H1 (cell line): ENCODE results near the gene UQCC3. TPM values are rescaled to one million over a fixed set of nuclear protein-coding genes. Genes with fewer than 3 reads are reported as not detected.

Experiments
- CTCF ChIA-PET: fragments of 300-600 bp; sonication (Branson Sonifier 250); formaldehyde crosslinking; loops from one replicate; lab custom pipeline; 2021; ENCODE audit not compliant: partially characterized antibody; lab: Charles Lee
- POLR2A ChIA-PET: fragments of 300-600 bp; sonication (Branson Sonifier 250); formaldehyde crosslinking; loops from one replicate; lab custom pipeline; 2021; ENCODE audit warnings: inconsistent platforms; ENCODE audit not compliant: partially characterized antibody; lab: Charles Lee
- DNase-seq, 2 experiments: peaks; one replicate each; pipeline versions ENCODE4 v3.0.0 to v3.0.0-alpha.2; 2010 to 2022; ENCODE audit warnings: low spot score in 2 of 2, low read depth in 1 of 2, mixed read lengths in 1 of 2
- FAIRE-seq: peaks from 2 replicates; lab custom pipeline; 2011; peaks lifted over from hg19 to GRCh38; lab: Jason Lieb, UNC
- H2AFZ ChIP-seq: 2 replicates; pipeline ENCODE4 v1.8.1; 2012; ENCODE audit warnings: low read length, inconsistent platforms
- H2AK5ac ChIP-seq: 2 replicates; pipeline ENCODE4 v1.6.1; 2013; ENCODE audit warnings: low read depth, low read length
- H2BK120ac ChIP-seq: replicated peaks from 2 replicates; pipeline ENCODE3; 2013; ENCODE audit warnings: low read depth, low read length, inconsistent platforms
- H2BK12ac ChIP-seq: 2 replicates; pipeline ENCODE4 v1.6.1; 2013; ENCODE audit warnings: low read depth, low read length
- H2BK15ac ChIP-seq: 2 replicates; pipeline ENCODE4 v1.6.1; 2013; ENCODE audit warnings: low read length
- H2BK20ac ChIP-seq: 2 replicates; pipeline ENCODE4 v1.6.1; 2013; ENCODE audit warnings: low read length
- H2BK5ac ChIP-seq: 2 replicates; pipeline ENCODE4 v1.6.1; 2013; ENCODE audit warnings: low read depth, low read length
- H3K14ac ChIP-seq: 2 replicates; pipeline ENCODE4 v1.6.1; 2013; ENCODE audit warnings: inconsistent platforms; ENCODE audit not compliant: insufficient read length
- H3K18ac ChIP-seq: 2 replicates; pipeline ENCODE4 v1.6.1; 2013; ENCODE audit warnings: low read length; ENCODE audit errors: extremely low read depth
- H3K23ac ChIP-seq: 2 replicates; pipeline ENCODE4 v1.6.1; 2013; ENCODE audit warnings: inconsistent platforms; ENCODE audit not compliant: insufficient read length
- H3K23me2 ChIP-seq: 2 replicates; pipeline ENCODE4 v1.6.1; 2013; ENCODE audit warnings: low read depth, low read length
- H3K27ac ChIP-seq: 2 replicates; pipeline ENCODE4 v1.6.1; 2011; ENCODE audit warnings: low read depth, low read length, inconsistent platforms
- H3K27me3 ChIP-seq, 4 experiments: replicated peaks in 1 of 4; 1 replicate in 1 of 4; 2 replicates in 3 of 4; pipeline versions ENCODE4 v1.6.1 to v1.8.1; 2011 to 2013; ENCODE audit warnings: low read length in 3 of 4, mild to moderate bottlenecking in 3 of 4, inconsistent platforms in 2 of 4, mixed read lengths in 2 of 4, moderate library complexity in 1 of 4; ENCODE audit not compliant: control insufficient read depth in 3 of 4, insufficient read depth in 3 of 4; ENCODE audit errors: extremely low read depth in 1 of 4
- H3K36me3 ChIP-seq, 4 experiments: 2 replicates each; pipeline versions ENCODE4 v1.6.1 to v1.8.1; 2011 to 2013; ENCODE audit warnings: mild to moderate bottlenecking in 4 of 4, low read length in 3 of 4, moderate library complexity in 2 of 4, control low read depth in 1 of 4, inconsistent platforms in 1 of 4; ENCODE audit not compliant: insufficient read depth in 4 of 4, control insufficient read depth in 2 of 4
- H3K4ac ChIP-seq: replicated peaks from 2 replicates; pipeline ENCODE3; 2013; ENCODE audit warnings: low read length, low read depth, mixed read lengths, inconsistent platforms; ENCODE audit not compliant: insufficient read length
- H3K4me1 ChIP-seq, 4 experiments: replicated peaks in 1 of 4; 1 replicate in 1 of 4; 2 replicates in 3 of 4; pipeline versions ENCODE4 v1.6.1 to v1.8.1; 2011 to 2013; ENCODE audit warnings: low read length in 3 of 4, inconsistent platforms in 2 of 4, mixed read lengths in 1 of 4; ENCODE audit not compliant: insufficient read depth in 4 of 4, control insufficient read depth in 3 of 4
- H3K4me2 ChIP-seq, 2 experiments: 2 replicates each; pipeline versions ENCODE4 v1.6.1 to v1.8.1; 2011 to 2013; ENCODE audit warnings: low read depth in 2 of 2, low read length in 2 of 2, control low read depth in 1 of 2, inconsistent platforms in 1 of 2, mild to moderate bottlenecking in 1 of 2; ENCODE audit not compliant: insufficient read depth in 1 of 2
- H3K4me3 ChIP-seq, 4 experiments: fragments of 200-600, 300-600 bp in 1 of 4; sonication (generic), shearing (Covaris generic), sonication (Bioruptor Twin) in 1 of 4; 2 replicates each; pipeline versions ENCODE4 v1.5.1 to v1.8.1; 2011 to 2016; ENCODE audit warnings: low read length in 4 of 4, low read depth in 3 of 4, control low read depth in 2 of 4, inconsistent platforms in 2 of 4, mild to moderate bottlenecking in 2 of 4, mixed read lengths in 1 of 4, moderate library complexity in 1 of 4; ENCODE audit not compliant: insufficient read depth in 2 of 4; ENCODE audit errors: extremely low read depth in 1 of 4
- H3K56ac ChIP-seq: replicated peaks from 2 replicates; pipeline ENCODE3; 2013; ENCODE audit warnings: low read depth, mild to moderate bottlenecking, mixed read lengths, low read length, inconsistent platforms; ENCODE audit not compliant: insufficient read length
- H3K79me1 ChIP-seq: 2 replicates; pipeline ENCODE4 v1.6.1; 2013; ENCODE audit warnings: low read depth, low read length, control low read depth
- H3K79me2 ChIP-seq, 2 experiments: 2 replicates each; pipeline versions ENCODE4 v1.6.1 to v1.8.1; 2012 to 2013; ENCODE audit warnings: low read length in 2 of 2, mild to moderate bottlenecking in 2 of 2, inconsistent platforms in 1 of 2; ENCODE audit not compliant: insufficient read depth in 2 of 2, control insufficient read depth in 1 of 2
- H3K9ac ChIP-seq, 4 experiments: replicated peaks in 1 of 4; 1 replicate in 1 of 4; 2 replicates in 3 of 4; pipeline versions ENCODE4 v1.6.1 to v1.8.1; 2011 to 2013; ENCODE audit warnings: low read depth in 3 of 4, low read length in 3 of 4, control low read depth in 2 of 4, mild to moderate bottlenecking in 2 of 4, moderate library complexity in 2 of 4, inconsistent platforms in 1 of 4; ENCODE audit errors: extremely low read depth in 1 of 4
- H3K9me3 ChIP-seq, 2 experiments: 2 replicates each; pipeline versions ENCODE4 v1.6.1 to v1.8.1; 2012 to 2013; ENCODE audit warnings: mild to moderate bottlenecking in 2 of 2, moderate library complexity in 2 of 2, control low read depth in 1 of 2, inconsistent platforms in 1 of 2, low read depth in 1 of 2, low read length in 1 of 2, mixed read lengths in 1 of 2; ENCODE audit not compliant: insufficient read depth in 2 of 2
- H4K20me1 ChIP-seq, 2 experiments: replicated peaks in 1 of 2; 2 replicates each; pipeline versions ENCODE3 to v1.8.1; 2011 to 2013; ENCODE audit warnings: inconsistent platforms in 2 of 2, low read length in 2 of 2, mild to moderate bottlenecking in 1 of 2; ENCODE audit not compliant: insufficient read depth in 2 of 2, control insufficient read depth in 1 of 2
- H4K5ac ChIP-seq: 2 replicates; pipeline ENCODE4 v1.6.1; 2013; ENCODE audit warnings: low read length, low read depth, mixed read lengths, inconsistent platforms; ENCODE audit not compliant: insufficient read length
- H4K8ac ChIP-seq: 2 replicates; pipeline ENCODE4 v1.8.0; 2013; ENCODE audit warnings: mild to moderate bottlenecking, moderate library complexity, low read length, inconsistent platforms; ENCODE audit not compliant: insufficient read depth; ENCODE audit errors: extremely low read depth
- H4K91ac ChIP-seq: replicated peaks from 2 replicates; pipeline ENCODE3; 2013; ENCODE audit warnings: low read length, mixed read lengths, inconsistent platforms; ENCODE audit not compliant: insufficient read length
- BCL11A ChIP-seq, 2 experiments: IDR thresholded peaks; one replicate each; pipeline ENCODE4 v1.6.1; 2011; ENCODE audit warnings: low read depth in 2 of 2, low read length in 2 of 2, mild to moderate bottlenecking in 2 of 2
- CHD1 ChIP-seq: IDR thresholded peaks from 2 replicates; pipeline ENCODE4 v1.6.1; 2012; ENCODE audit warnings: low read depth, low read length, improper control_type of control experiment
- CTBP2 ChIP-seq: IDR thresholded peaks from 2 replicates; pipeline ENCODE4 v1.7.0; 2011; ENCODE audit warnings: borderline replicate concordance, mild to moderate bottlenecking, moderate library complexity, mixed read lengths, low read length; ENCODE audit not compliant: insufficient read depth, insufficient read length
- EP300 ChIP-seq, 2 experiments: IDR thresholded peaks; 1 replicate in 1 of 2; 2 replicates in 1 of 2; pipeline ENCODE4 v1.6.1; 2011 to 2012; ENCODE audit warnings: low read depth in 2 of 2, low read length in 2 of 2, mild to moderate bottlenecking in 2 of 2, borderline replicate concordance in 1 of 2, inconsistent platforms in 1 of 2, moderate library complexity in 1 of 2
- KDM1A ChIP-seq: fragments of 200-600, 300-600 bp; sonication (generic); IDR thresholded peaks from 2 replicates; pipeline ENCODE4 v1.7.1; 2016; ENCODE audit warnings: mild to moderate bottlenecking, low read length, borderline replicate concordance
- KDM4A ChIP-seq: IDR thresholded peaks from one replicate; pipeline ENCODE4 v1.7.1; 2012; ENCODE audit warnings: low read depth, mild to moderate bottlenecking, moderate library complexity, low read length, inconsistent platforms; ENCODE audit not compliant: severe bottlenecking
- POLR2A ChIP-seq, 2 experiments: IDR thresholded peaks; 1 replicate in 1 of 2; 2 replicates in 1 of 2; pipeline ENCODE4 v1.6.1; 2011; ENCODE audit warnings: low read depth in 2 of 2, low read length in 2 of 2, mild to moderate bottlenecking in 2 of 2; ENCODE audit errors: control extremely low read depth in 1 of 2
- RBBP5 ChIP-seq: IDR thresholded peaks from 2 replicates; pipeline ENCODE4 v1.7.1; 2012; ENCODE audit warnings: low read depth, mild to moderate bottlenecking, inconsistent platforms, low read length, moderate library complexity, borderline replicate concordance
- RNF2 ChIP-seq: fragments of 200-900, 300-1000 bp; sonication (generic); IDR thresholded peaks from 2 replicates; pipeline ENCODE4 v1.7.1; 2016; ENCODE audit warnings: borderline replicate concordance, low read depth, mild to moderate bottlenecking, antibody characterized with exemption, low read length; ENCODE audit not compliant: poor library complexity, severe bottlenecking; ENCODE audit errors: missing control alignments
- SP4 ChIP-seq: IDR thresholded peaks from 2 replicates; pipeline ENCODE4 v1.6.1; 2012; ENCODE audit warnings: low read length, inconsistent platforms
- WGBS, 2 experiments: shearing (Covaris generic) in 1 of 2; methylation state at CpG; one replicate each; pipeline versions ENCODE4 v1.1.6 to v1.1.7; 2013 to 2015; ENCODE audit warnings: low lambda C conversion rate in 2 of 2, mixed read lengths in 2 of 2, inconsistent platforms in 1 of 2, low coverage in 1 of 2, missing lambda C conversion rate in 1 of 2; ENCODE audit not compliant: insufficient replicate concordance in 2 of 2, insufficient coverage in 1 of 2, insufficient read length in 1 of 2; ENCODE audit errors: extremely low coverage in 1 of 2, missing lambda C conversion rate in 1 of 2; 5-methylcytosine and 5-hydroxymethylcytosine counted together
- polyA plus RNA-seq, 7 experiments: library from polyadenylated mRNA; depleted of rRNA in 3 of 7; stranded (reverse) in 5 of 7; unstranded in 2 of 7; fragments of >200 nt in 5 of 7; fragments of 200-250 nt in 2 of 7; gene quantifications; 1 replicate in 5 of 7; 2 replicates in 1 of 7; 4 replicates in 1 of 7; pipeline versions ENCODE4 v1.2.1 to v1.2.3, GENCODE V29; 2011 to 2013; ENCODE audit warnings: missing spikeins in 2 of 7, mixed read lengths in 2 of 7
- total RNA-seq: library from RNA; stranded (reverse); fragmentation: NEBNext Ultra II Directional; extraction: Animal tissue kit (Norgen Biotek cat#: 25700); gene quantifications from 2 replicates; pipeline ENCODE4 v1.2.1, GENCODE V29; 2021

UQCC3 gene
- total and polyA plus RNA-seq, 2 of the 8 experiments (the other 6 are each of a cell fraction or from before 2014, with no cell fraction given): 14.2 to 15.7 TPM

DNA sequence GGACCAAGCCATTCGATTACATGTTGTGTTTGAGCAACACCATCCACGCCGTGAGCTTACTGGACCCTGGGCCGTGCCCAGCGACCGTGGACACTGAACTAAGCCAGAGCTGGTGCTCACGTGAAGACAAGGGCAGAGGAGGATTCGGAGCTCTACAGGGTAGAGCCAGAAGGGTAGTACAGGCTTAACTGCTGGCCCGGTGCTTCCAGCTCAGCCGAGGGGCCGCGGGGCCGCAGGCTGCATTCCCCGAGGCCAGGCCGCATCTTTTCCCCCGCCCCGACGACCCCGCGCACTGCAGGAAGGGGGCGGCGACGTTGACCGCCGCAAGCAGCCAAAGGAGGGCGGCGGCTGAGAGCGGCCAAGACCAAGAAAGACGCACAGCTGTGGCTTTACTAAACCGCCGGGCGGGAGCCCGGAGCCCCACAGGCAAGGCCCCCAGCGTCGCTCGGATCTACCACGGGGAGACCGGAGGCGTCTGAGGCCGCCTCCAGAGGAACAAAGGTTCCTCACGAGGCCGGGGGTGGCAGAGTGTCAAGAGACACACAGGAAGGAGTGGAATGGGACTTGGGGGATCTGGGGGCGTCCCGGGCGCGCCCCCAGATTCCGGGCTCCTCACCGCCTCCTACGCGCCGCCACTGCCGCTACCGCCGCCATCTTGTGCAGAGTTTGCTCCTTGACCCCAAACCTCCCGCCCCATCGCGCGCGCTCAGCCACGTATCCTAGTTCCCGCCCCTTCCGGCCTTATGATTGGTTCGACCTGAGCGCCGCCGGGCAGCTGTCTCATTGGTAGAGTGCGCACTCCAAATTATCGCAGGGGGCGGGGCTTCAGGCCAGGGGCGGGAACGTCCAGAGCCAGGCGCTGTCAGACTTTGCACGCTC is 25.3 kb upstream of the UQCC3 start, which contains the start of gene GANAB:
GANAB (minus strand) TSS at position 668 of the 879 bp plus-strand sequence; CDS start at position 654, 14 bp downstream.
- Histone ChIP-seq H3K23ac (no peak within 1 kb of the TSS), H3K4me2 (peak within 1 kb of the TSS; percentile 78 to 81), H4K20me1 (peaks cover 3 to 18% of the 10 kb centered on the region in 2 experiments), H3K56ac (peak within 1 kb of the TSS; percentile 96), H3K9ac (peak within 1 kb of the TSS; percentile 76 to 97 (median 94)), H4K91ac (peak within 1 kb of the TSS; percentile 89), H2BK12ac (0 out of 2 replicates have a peak within 1 kb of the TSS, but pooled peaks have one; percentile 2), H3K9me3 (no peaks in the 10 kb centered on the region), H3K4me3 (peak within 1 kb of the TSS; percentile 71 to 99 (median 90)), H3K18ac (peak within 1 kb of the TSS; percentile 34), H3K14ac (no peak within 1 kb of the TSS), H3K27ac (peak within 1 kb of the TSS; percentile 90), H2AFZ (no peak within 1 kb of the TSS), H4K8ac (peak within 1 kb of the TSS; percentile 98), H3K23me2 (peaks cover 5% of the 10 kb centered on the region; the same call in 1 of the 2 replicates), H3K27me3 (no peaks in the 10 kb centered on the region), H3K79me2 (peaks cover 7 to 47% of the 10 kb centered on the region in 2 experiments), H3K4ac (peak within 1 kb of the TSS; percentile 92), H3K4me1 (no peaks in the 10 kb centered on the region; a peak in 2 of 7 replicates), H2BK120ac (no peak within 1 kb of the TSS), H4K5ac (peak within 1 kb of the TSS; percentile 87), H2BK5ac (peak within 1 kb of the TSS; percentile 79), H3K36me3 (peaks cover 0 to 28% (median 7%) of the 10 kb centered on the region in 4 experiments; a peak in 6 of 8 replicates), H3K79me1 (peaks cover 8% of the 10 kb centered on the region), H2AK5ac (no peak within 1 kb of the TSS), H2BK15ac (no peak within 1 kb of the TSS), H2BK20ac (no peak within 1 kb of the TSS)
- FAIRE-seq (no peak), DNase-seq (peak; percentile 87 to 96)
- CTCF ChIA-PET: interaction anchor here (0.6 to 1.4 kb wide), 8 partner anchors 8 to 1290 kb away, joined by 3 to 12 read pairs (median 3); partner anchors contain the start of genes C11orf98 and CSKMT
- POLR2A ChIA-PET: interaction anchor here (0.5 to 50.4 kb wide), 20 partner anchors 9 to 209 kb away, joined by 3 to 2041 read pairs (median 6); partner anchors contain the start of genes B3GAT3, BSCL2, C11orf98 and CSKMT
- WGBS, 2 experiments: 2% methylated on average over 59 of the region's 73 CpGs; no CpG with 5 or more reads in 1 of the 2 experiments
- TF ChIP-seq KDM1A (no peak), RNF2 (no peak), RBBP5 (no peak), CHD1 (0 out of 2 replicates have a peak, but pooled peaks have one; percentile 43), CTBP2 (no peak), KDM4A (peak; percentile 62), EP300 (IDR thresholded peaks at IDR 0.05; ENCODE audit: borderline replicate concordance in 1 of 2, low read depth in 2 of 2, low read length in 2 of 2) (no peak), BCL11A (IDR thresholded peaks at IDR 0.05; ENCODE audit: low read depth in 2 of 2, low read length in 2 of 2) (no peak), POLR2A (IDR thresholded peaks at IDR 0.05; ENCODE audit: control extremely low read depth in 1 of 2, low read depth in 2 of 2, low read length in 2 of 2) (peak; percentile 82 to 99), SP4 (no peak)
